NCI-H748 (cell line): Measurements from ENCODE around the gene CACNG1.

ENCODE experiments used
- DNase-seq: peaks from one replicate; lab custom pipeline; 2025; ENCODE audit not compliant: unreplicated experiment; lab: John Stamatoyannopoulos, UW

Gene CACNG1

GRCh38 chr17:67044016-67044772 lies at the start of gene CACNG1:
Gene CACNG1, plus strand, starts transcription at chr17:67044554. Its CDS starts 107 bp downstream, at chr17:67044661.
- DNase-seq = no peak

- DNase-seq = no peak
Measured at GRCh38 chr17:66994930-66995535, 49.3 kb upstream of the CACNG1 start.

- DNase-seq = no peak
Measured at GRCh38 chr17:66995944-66996343, 48.4 kb upstream of the CACNG1 start.

DNA sequence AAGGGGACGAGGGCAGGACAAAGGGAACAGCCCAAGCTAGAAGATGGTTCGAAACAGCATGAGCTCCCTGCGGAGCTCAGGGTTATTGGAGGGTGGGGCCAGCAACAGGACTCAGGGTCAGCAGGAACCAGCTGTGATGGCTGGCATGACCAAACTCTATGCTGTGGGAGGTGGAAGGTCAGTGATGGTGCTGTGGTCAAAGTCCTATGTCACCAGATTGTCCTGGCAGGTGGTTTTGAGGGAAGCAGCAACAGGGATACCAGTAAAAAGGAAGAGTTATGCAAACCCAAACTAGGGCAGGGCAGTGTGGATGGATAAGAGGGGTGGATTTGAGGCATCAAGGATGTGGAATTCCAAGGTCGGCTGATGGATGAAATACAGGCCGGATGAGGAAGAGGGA lies 47.4 kb upstream of the CACNG1 start:
- DNase-seq = no peak

DNA sequence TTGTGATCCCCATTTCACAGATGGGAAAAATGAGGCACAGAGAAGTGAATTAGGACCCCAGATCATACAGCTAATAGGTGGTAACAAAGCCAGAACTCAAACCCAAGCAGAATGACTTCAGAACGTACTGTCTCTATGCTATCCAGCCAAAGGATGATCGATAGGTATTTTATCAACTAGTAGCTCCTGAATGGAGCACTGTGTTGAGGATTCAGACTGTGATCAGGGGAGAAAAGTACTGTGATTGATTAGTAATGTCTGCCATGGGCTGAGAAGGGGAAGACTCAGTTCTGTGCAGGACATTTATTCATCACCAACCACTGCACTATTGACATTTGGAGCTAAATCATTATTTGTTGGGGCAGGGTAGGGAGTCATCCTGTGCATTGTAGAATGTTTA lies 41.1 kb upstream of the CACNG1 start:
- DNase-seq = no peak

- DNase-seq = no peak
Measured at GRCh38 chr17:67004181-67004580, 40.2 kb upstream of the CACNG1 start.

DNA sequence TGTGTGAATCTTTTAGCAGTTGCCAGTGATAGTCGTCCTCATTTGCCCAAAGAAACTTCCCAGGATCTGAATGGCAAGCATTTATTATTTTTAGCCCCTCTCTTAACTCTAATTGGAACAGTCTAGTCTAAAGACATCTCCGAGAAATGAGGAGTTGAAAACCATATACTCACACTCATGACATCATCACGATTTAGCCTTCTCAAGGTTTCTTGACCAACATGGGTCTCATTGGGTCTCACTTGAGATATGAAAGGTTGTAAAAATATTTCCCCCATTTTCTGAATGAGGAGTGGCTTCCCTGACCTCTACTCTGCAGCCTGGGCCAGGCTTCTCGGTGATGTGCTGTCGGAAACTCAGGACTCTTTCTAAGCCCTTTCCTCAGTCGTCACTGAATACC lies 37.1 kb upstream of the CACNG1 start:
- no peak for DNase-seq

DNA sequence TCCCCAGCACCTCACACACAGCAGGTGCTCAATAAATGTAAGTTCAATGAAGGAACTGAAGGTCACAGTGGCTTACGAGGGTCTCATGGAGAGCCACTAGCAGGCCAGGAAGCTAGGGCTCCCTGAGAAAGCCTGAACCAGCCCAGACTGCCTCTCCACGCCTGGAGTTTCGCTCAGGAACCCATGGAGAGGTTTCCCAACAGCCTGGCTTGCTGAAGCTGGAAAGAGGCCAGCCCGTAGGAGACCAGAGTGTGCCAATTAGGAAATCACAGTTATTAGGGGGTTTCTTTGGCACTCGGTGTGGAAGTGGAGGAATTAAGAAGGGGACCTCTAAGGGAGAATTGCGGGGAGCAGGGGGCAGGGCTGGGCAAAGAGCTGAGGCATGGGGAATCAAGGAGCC lies 36.3 kb upstream of the CACNG1 start:
- DNase-seq = no peak

DNA sequence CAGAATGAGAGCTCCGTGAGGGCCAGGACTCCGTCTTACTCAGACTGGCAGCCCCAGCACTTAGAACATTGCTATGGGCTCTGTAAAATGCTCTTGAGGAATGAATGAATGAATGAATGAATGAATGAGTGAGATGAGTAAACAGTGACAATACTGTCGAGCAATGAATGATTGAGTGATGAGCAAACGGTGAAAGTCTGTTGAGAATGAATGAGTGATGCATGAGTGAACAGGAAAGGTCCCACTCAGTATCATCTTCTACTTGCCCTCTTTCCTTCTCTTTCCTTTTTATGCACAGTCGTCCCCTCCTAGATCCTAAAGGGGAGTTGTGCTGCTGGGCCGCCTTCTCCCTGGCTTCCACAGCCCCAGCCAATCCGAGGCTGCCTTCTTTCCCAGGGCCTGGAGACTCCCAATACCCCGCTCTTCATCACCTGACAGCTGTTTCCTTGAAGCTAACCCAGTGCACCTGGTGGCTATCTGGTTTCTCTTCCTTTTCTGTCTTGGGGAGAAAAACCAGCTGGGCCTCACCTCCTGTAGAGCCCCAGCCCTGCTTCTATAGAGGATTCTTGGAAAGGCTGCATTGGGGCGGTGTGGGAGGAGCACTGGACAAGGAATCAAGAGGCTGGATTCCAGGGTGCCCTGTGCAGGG lies 32.7 kb upstream of the CACNG1 start:
- DNase-seq = no peak

GRCh38 chr17:67013891-67014290 lies 30.5 kb upstream of the CACNG1 start:
- no peak for DNase-seq

DNA sequence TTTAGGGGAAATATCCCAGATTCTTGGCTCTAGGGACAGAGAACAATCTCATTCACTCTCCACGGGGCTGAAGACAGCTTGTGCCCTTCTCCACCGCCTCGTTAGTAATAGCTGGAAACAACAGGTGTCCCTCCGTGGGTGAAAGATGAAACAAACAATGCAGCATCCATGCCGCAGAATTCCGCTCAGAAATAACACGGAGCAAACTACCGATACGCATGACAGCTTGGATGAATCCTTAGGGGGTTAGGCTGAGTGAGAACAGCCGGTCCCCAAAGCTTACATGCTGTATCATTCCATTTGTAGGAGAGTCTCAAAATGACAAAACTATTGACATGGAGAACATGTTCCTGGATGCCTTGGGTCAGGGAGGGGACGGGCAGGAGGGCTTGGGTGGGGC lies 29.4 kb upstream of the CACNG1 start:
- DNase-seq = no peak

- no peak for DNase-seq
Measured at GRCh38 chr17:67016039-67016762, 28.2 kb upstream of the CACNG1 start.

DNA sequence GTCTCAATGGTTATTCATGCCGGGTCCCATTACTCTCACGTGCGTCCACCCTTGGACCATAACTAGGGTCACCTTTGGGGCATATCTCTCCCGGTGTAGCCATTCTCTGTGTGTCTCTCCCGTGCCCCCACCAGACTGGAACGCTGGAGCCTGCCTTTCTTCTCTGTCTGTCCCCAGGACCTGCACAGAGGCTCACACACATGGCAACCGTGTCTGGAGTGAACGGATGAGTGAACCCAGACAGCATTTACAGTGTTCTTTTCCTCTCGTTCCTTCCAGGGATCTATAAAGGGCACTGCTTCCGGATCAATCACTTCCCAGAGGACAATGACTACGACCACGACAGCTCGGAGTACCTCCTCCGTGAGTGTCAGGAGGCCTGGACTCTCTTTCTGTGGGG lies 26.4 kb upstream of the CACNG1 start:
- DNase-seq = no peak

DNA sequence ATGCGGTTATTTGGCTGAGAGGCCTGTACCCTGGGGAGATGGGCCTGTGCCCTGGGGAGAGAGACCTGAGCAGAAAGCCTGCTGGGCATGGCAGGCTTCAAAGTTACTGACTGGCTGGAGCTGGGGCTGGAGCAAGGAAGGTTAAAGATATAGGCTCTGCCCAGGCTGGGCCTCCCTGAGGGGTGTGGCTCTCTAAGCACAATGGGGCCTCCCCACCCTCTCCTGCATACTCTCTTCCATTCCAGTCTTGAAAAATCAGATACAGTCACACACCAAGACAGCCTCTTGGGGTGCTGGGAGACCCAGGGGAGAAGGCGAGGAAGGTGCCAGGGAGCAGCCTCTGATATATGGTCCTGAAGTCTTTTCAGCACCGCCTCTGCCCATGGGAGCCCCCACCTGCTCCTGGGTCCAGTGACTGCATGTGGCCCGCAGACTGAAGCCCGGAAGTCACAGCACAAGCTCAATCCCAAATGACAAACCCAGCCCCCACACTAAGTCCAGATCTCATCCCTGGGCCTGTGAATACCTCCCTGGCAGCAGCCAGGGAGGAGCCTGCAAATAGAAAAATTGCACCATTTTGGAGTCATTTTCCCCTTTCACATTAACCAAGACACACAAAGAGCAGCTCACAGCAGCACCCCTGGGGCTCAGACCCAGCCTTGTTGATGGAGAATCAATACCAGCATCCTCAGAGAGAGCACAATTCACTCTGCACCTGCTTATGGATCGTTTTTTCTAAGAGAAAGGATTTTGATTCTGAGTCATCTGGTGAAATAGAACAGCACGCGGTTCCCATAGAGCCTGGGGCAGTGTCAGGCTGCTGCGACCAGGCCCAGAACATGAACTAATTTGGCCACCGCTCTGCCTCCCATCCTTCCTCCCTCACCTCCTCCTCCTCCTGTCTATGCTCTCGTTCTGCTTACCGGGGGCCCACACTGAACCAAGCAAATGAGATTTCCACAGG lies 25.6 kb upstream of the CACNG1 start:
- DNase-seq = peak; percentile 21

DNA sequence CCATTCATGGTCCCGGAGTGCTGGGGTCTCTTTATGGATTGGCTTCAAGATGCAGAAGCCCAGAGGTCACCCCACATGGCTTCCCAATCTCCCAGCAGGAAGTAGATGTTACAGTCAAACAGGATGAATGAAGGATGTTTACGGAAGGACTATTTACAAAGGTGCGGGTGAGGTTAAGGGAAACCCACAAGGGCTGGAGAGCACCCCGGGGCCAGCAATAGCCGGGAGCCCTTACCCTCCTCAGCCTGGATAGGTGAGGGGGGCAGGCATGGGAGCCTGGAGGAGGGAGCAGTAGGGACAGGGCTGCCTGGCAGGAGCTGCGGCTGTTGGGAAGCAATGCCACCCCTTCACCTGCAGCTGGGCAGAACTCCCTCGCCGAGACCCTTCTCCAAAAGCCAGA lies 24.5 kb upstream of the CACNG1 start:
- no peak for DNase-seq

- no peak for DNase-seq
Measured at GRCh38 chr17:67020293-67020766, 24.0 kb upstream of the CACNG1 start.

DNA sequence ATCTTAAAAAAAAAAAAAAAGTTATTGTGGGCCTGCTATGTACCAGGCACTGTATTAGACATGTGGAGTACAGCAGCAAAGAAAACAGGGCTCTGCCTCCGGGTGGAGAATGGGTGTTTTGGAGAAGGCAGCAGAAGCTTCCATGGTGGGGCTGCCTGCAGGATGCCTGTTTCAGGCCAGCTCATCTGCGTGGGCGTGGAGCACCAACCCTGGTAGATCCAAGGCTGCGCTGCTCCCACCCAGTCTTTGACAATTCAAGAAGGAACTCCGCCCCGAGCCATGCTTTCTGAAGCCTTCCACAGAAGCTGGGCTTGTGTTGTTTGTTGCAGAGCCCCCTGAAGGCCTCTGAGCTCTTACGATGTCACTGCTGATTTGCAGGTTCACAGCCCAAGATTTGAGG lies 23.2 kb upstream of the CACNG1 start:
- no peak for DNase-seq

GRCh38 chr17:67021743-67022450 lies 22.5 kb upstream of the CACNG1 start:
- DNase-seq = no peak

DNA sequence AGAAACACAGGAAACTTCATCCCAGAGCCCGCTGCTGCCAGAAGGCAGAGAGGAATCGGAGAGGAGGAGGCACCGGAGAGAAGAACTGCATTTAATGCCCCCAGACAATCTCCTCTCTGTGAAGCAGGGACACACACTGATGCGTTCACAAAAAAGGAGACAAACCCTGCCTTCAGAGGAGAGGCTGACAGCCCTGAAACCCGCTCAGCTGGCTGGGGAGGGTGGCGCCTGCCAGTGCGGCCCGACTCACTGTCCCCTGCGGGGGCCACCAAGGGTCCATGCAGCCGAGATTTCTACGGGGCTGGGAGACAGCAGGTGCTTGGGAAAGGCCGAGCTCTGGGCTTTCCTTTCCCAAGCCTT lies 21.9 kb upstream of the CACNG1 start:
- no peak for DNase-seq

DNA sequence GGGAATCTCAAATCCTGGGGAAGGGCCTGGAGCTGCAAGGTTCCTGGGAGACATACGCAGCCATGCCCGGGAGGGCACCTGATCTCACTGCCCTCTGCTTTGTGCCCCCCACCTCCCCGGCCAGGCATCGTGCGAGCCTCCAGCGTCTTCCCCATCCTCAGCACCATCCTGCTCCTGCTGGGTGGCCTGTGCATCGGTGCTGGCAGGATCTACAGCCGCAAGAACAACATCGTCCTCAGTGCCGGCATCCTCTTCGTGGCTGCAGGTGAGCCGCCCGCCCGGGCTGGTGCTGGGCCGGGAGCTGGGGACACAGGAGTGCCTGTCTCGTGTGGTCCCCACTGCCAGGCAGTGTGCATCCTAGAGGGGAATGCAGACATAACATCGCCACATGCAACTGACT lies 19.6 kb upstream of the CACNG1 start:
- DNase-seq = no peak
